ENCODE measurements around the gene DUS1L.

Gene DUS1L

GRCh38 chr17:82055965-82056728 lies 9.5 kb downstream of the DUS1L start:
- peaks cover 2% of the 10 kb centered on the region for H3K9me3 ChIP-seq (ENCODE audit: insufficient read depth, low read depth, low read length)
- H3K14ac ChIP-seq (ENCODE audit: low read length), result no peak overlapping the region
- no peak overlapping the region for H2AK5ac ChIP-seq (ENCODE audit: low read length)
- no peak overlapping the region for H3K27ac ChIP-seq (ENCODE audit: low read depth, low read length)
- no CpG with 5 or more reads among the region's 28 CpGs for WGBS (ENCODE audit: extremely low coverage, insufficient coverage, insufficient read length)
- H2BK12ac ChIP-seq (ENCODE audit: low read length), result no peak overlapping the region
- H3K9ac ChIP-seq (ENCODE audit: low read length), result no peak overlapping the region
- no peak overlapping the region for H4K8ac ChIP-seq (ENCODE audit: low read depth, low read length)
- H3K36me3 ChIP-seq (ENCODE audit: control insufficient read depth in 1 of 2, insufficient read depth in 2 of 2, low read length in 2 of 2), result peaks cover 76 to 78% of the 10 kb centered on the region in 2 experiments
- H3K4ac ChIP-seq (ENCODE audit: low read depth, low read length), result no peak overlapping the region
- peaks cover under 1% of the 10 kb centered on the region for H3K79me1 ChIP-seq (ENCODE audit: low read length)
- no peak overlapping the region for H2BK120ac ChIP-seq (ENCODE audit: insufficient read depth, low read length, poor library complexity)
- no peak overlapping the region for H2AFZ ChIP-seq (ENCODE audit: insufficient read depth, low read length, poor library complexity)
- no peak overlapping the region for H3K23ac ChIP-seq (ENCODE audit: low read length)
- no peak overlapping the region for H3K18ac ChIP-seq (ENCODE audit: low read length)
- no peak overlapping the region for H4K12ac ChIP-seq (ENCODE audit: low read depth, low read length)
- H3K79me2 ChIP-seq (ENCODE audit: control insufficient read depth, insufficient read depth, low read length, poor library complexity), result peaks cover 6% of the 10 kb centered on the region
- peaks cover 6 to 7% of the 10 kb centered on the region in 2 experiments for H3K4me1 ChIP-seq (ENCODE audit: control insufficient read depth in 1 of 2, insufficient read depth in 2 of 2, low read length in 2 of 2)
- H2BK5ac ChIP-seq (ENCODE audit: low read depth, low read length, poor library complexity), result no peak overlapping the region
- H3K27me3 ChIP-seq (ENCODE audit: insufficient read depth, low read length), result no peaks in the 10 kb centered on the region
- H3K4me3 ChIP-seq (ENCODE audit: low read depth, low read length), result no peak overlapping the region
- H3K4me2 ChIP-seq (ENCODE audit: low read length), result no peak overlapping the region
- no peak for DNase-seq
- H4K91ac ChIP-seq (ENCODE audit: low read depth, low read length), result no peak overlapping the region

GRCh38 chr17:82055023-82055964 lies 10.3 kb downstream of the DUS1L start:
- no peak overlapping the region for H2BK5ac ChIP-seq (ENCODE audit: low read depth, low read length, poor library complexity)
- peaks cover 13 to 14% of the 10 kb centered on the region in 2 experiments for H3K4me1 ChIP-seq (ENCODE audit: control insufficient read depth in 1 of 2, insufficient read depth in 2 of 2, low read length in 2 of 2)
- no peak overlapping the region for H2BK120ac ChIP-seq (ENCODE audit: insufficient read depth, low read length, poor library complexity)
- H3K4ac ChIP-seq (ENCODE audit: low read depth, low read length), result no peak overlapping the region
- no peak overlapping the region for H3K9ac ChIP-seq (ENCODE audit: low read length)
- H3K9me3 ChIP-seq (ENCODE audit: insufficient read depth, low read depth, low read length), result peaks cover 2% of the 10 kb centered on the region
- WGBS (ENCODE audit: extremely low coverage, insufficient coverage, insufficient read length), result no CpG with 5 or more reads among the region's 26 CpGs
- no peak overlapping the region for H2AK5ac ChIP-seq (ENCODE audit: low read length)
- no peak overlapping the region for H3K27ac ChIP-seq (ENCODE audit: low read depth, low read length)
- DNase-seq, result no peak
- H3K23ac ChIP-seq (ENCODE audit: low read length), result no peak overlapping the region
- H3K79me2 ChIP-seq (ENCODE audit: control insufficient read depth, insufficient read depth, low read length, poor library complexity), result peaks cover 9% of the 10 kb centered on the region
- H3K4me3 ChIP-seq (ENCODE audit: low read depth, low read length), result no peak overlapping the region
- no peak overlapping the region for H2BK12ac ChIP-seq (ENCODE audit: low read length)
- H2AFZ ChIP-seq (ENCODE audit: insufficient read depth, low read length, poor library complexity), result no peak overlapping the region
- no peak overlapping the region for H4K8ac ChIP-seq (ENCODE audit: low read depth, low read length)
- H3K27me3 ChIP-seq (ENCODE audit: insufficient read depth, low read length), result no peaks in the 10 kb centered on the region
- no peak overlapping the region for H4K91ac ChIP-seq (ENCODE audit: low read depth, low read length)
- H3K4me2 ChIP-seq (ENCODE audit: low read length), result no peak overlapping the region
- no peak overlapping the region for H3K14ac ChIP-seq (ENCODE audit: low read length)
- no peak overlapping the region for H3K18ac ChIP-seq (ENCODE audit: low read length)
- peaks cover 4% of the 10 kb centered on the region for H3K79me1 ChIP-seq (ENCODE audit: low read length)
- H3K36me3 ChIP-seq (ENCODE audit: control insufficient read depth in 1 of 2, insufficient read depth in 2 of 2, low read length in 2 of 2), result peaks cover 69% of the 10 kb centered on the region in 2 experiments
- no peak overlapping the region for H4K12ac ChIP-seq (ENCODE audit: low read depth, low read length)

GRCh38 chr17:82054351-82055022 lies 11.1 kb downstream of the DUS1L start:
- H2BK12ac ChIP-seq (ENCODE audit: low read length), result no peak overlapping the region
- H2AFZ ChIP-seq (ENCODE audit: insufficient read depth, low read length, poor library complexity), result no peak overlapping the region
- no peak overlapping the region for H3K9ac ChIP-seq (ENCODE audit: low read length)
- no peak overlapping the region for H2BK5ac ChIP-seq (ENCODE audit: low read depth, low read length, poor library complexity)
- no peak overlapping the region for H4K8ac ChIP-seq (ENCODE audit: low read depth, low read length)
- H3K79me1 ChIP-seq (ENCODE audit: low read length), result peaks cover 4% of the 10 kb centered on the region
- no peak overlapping the region for H3K4me2 ChIP-seq (ENCODE audit: low read length)
- H3K27ac ChIP-seq (ENCODE audit: low read depth, low read length), result no peak overlapping the region
- no peak overlapping the region for H3K23ac ChIP-seq (ENCODE audit: low read length)
- no peak overlapping the region for H3K18ac ChIP-seq (ENCODE audit: low read length)
- no peak overlapping the region for H3K4me3 ChIP-seq (ENCODE audit: low read depth, low read length)
- no peaks in the 10 kb centered on the region for H3K27me3 ChIP-seq (ENCODE audit: insufficient read depth, low read length)
- WGBS (ENCODE audit: extremely low coverage, insufficient coverage, insufficient read length), result no CpG with 5 or more reads among the region's 38 CpGs
- H3K9me3 ChIP-seq (ENCODE audit: insufficient read depth, low read depth, low read length), result peaks cover 2% of the 10 kb centered on the region
- no peak overlapping the region for H4K12ac ChIP-seq (ENCODE audit: low read depth, low read length)
- peaks cover 66 to 69% of the 10 kb centered on the region in 2 experiments for H3K36me3 ChIP-seq (ENCODE audit: control insufficient read depth in 1 of 2, insufficient read depth in 2 of 2, low read length in 2 of 2)
- no peak for DNase-seq
- no peak overlapping the region for H3K14ac ChIP-seq (ENCODE audit: low read length)
- no peak overlapping the region for H4K91ac ChIP-seq (ENCODE audit: low read depth, low read length)
- peaks cover 14 to 15% of the 10 kb centered on the region in 2 experiments for H3K4me1 ChIP-seq (ENCODE audit: control insufficient read depth in 1 of 2, insufficient read depth in 2 of 2, low read length in 2 of 2)
- no peak overlapping the region for H2AK5ac ChIP-seq (ENCODE audit: low read length)
- H3K79me2 ChIP-seq (ENCODE audit: control insufficient read depth, insufficient read depth, low read length, poor library complexity), result peaks cover 9% of the 10 kb centered on the region
- no peak overlapping the region for H2BK120ac ChIP-seq (ENCODE audit: insufficient read depth, low read length, poor library complexity)
- H3K4ac ChIP-seq (ENCODE audit: low read depth, low read length), result no peak overlapping the region

- Histone ChIP-seq H3K27ac (ENCODE audit: low read depth, low read length) (no peak overlapping the region), H4K91ac (ENCODE audit: low read depth, low read length) (no peak overlapping the region), H2BK5ac (ENCODE audit: low read depth, low read length, poor library complexity) (no peak overlapping the region), H3K23ac (ENCODE audit: low read length) (no peak overlapping the region), H3K79me2 (ENCODE audit: control insufficient read depth, insufficient read depth, low read length, poor library complexity) (peaks cover 9% of the 10 kb centered on the region), H2BK120ac (ENCODE audit: insufficient read depth, low read length, poor library complexity) (no peak overlapping the region), H4K12ac (ENCODE audit: low read depth, low read length) (no peak overlapping the region), H3K27me3 (ENCODE audit: insufficient read depth, low read length) (no peaks in the 10 kb centered on the region), H3K36me3 (ENCODE audit: control insufficient read depth in 1 of 2, insufficient read depth in 2 of 2, low read length in 2 of 2) (peaks cover 66 to 71% of the 10 kb centered on the region in 2 experiments), H3K4me2 (ENCODE audit: low read length) (peak overlapping the region; percentile 100), H3K9me3 (ENCODE audit: insufficient read depth, low read depth, low read length) (peaks cover 4% of the 10 kb centered on the region), H3K4me3 (ENCODE audit: low read depth, low read length) (no peak overlapping the region), H4K8ac (ENCODE audit: low read depth, low read length) (no peak overlapping the region), H3K9ac (ENCODE audit: low read length) (peak overlapping the region; percentile 5), H3K4me1 (ENCODE audit: control insufficient read depth in 1 of 2, insufficient read depth in 2 of 2, low read length in 2 of 2) (peaks cover 14 to 15% of the 10 kb centered on the region in 2 experiments), H2AFZ (ENCODE audit: insufficient read depth, low read length, poor library complexity) (no peak overlapping the region), H3K18ac (ENCODE audit: low read length) (no peak overlapping the region), H2BK12ac (ENCODE audit: low read length) (no peak overlapping the region), H3K14ac (ENCODE audit: low read length) (no peak overlapping the region), H3K4ac (ENCODE audit: low read depth, low read length) (no peak overlapping the region), H2AK5ac (ENCODE audit: low read length) (no peak overlapping the region), H3K79me1 (ENCODE audit: low read length) (peaks cover 4% of the 10 kb centered on the region)
- WGBS (ENCODE audit: extremely low coverage, insufficient coverage, insufficient read length), result no CpG with 5 or more reads among the region's 28 CpGs
- no peak for DNase-seq
These were observed 11.9 kb downstream of the DUS1L start for GRCh38 chr17:82053556-82054263.
